ENCODE data around the gene RNF123.
"Not testable (repeated sequence)": the region's sequence is repeated elsewhere in the genome, so short reads cannot be mapped to it uniquely, and the experiment has no call there.

The RNF123 gene

GRCh38 chr3:49748874-49749273 lies 59.5 kb downstream of the RNF123 start:
- not testable (repeated sequence) for H3K9me3 ChIP-seq (replicated peaks; ENCODE audit: low read length); H3K4me3 ChIP-seq (ENCODE audit: low read length); H3K9ac ChIP-seq (ENCODE audit: low read depth, low read length); H3K4me2 ChIP-seq (ENCODE audit: low read length); H3K27me3 ChIP-seq (ENCODE audit: control insufficient read depth, insufficient read depth, low read length)
- Histone ChIP-seq H3K36me3 (ENCODE audit: insufficient read depth, low read length) (peaks cover 12% of the 10 kb centered on the region), H3K4me1 (ENCODE audit: control insufficient read depth, insufficient read depth, low read length) (peaks cover 14% of the 10 kb centered on the region)

DNA sequence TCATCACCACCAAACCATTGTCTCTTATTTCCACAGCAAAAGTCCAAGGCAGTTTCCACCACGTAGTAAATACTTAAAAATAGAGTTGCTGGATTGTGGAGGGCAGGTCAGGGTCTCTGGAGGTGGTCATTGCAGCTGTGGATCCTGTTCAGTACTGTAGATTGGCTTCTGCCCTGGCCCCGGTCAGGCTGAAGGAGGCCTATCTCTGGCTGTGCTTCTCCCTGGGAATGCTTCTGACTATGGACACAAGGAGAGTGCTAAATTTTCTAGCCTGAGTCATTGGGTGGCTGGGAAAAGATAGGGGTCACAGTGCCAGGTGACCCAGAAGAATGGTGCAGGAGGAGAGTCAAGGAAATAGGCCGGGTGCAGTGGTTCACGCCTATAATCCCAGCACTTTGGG lies 60.7 kb downstream of the RNF123 start:
- H3K36me3 ChIP-seq (ENCODE audit: insufficient read depth, low read length): peaks cover 12% of the 10 kb centered on the region
- H3K4me2 ChIP-seq (ENCODE audit: low read length): no peak overlapping the region
- H3K4me1 ChIP-seq (ENCODE audit: control insufficient read depth, insufficient read depth, low read length): peaks cover 14% of the 10 kb centered on the region
- no peak overlapping the region for H3K4me3 ChIP-seq (ENCODE audit: low read length)
- no peaks in the 10 kb centered on the region for H3K9me3 ChIP-seq (replicated peaks; ENCODE audit: low read length)
- H3K9ac ChIP-seq (ENCODE audit: low read depth, low read length): no peak overlapping the region
- no peaks in the 10 kb centered on the region for H3K27me3 ChIP-seq (ENCODE audit: control insufficient read depth, insufficient read depth, low read length)

- Histone ChIP-seq H3K4me2 (ENCODE audit: low read length) (no peak overlapping the region), H3K36me3 (ENCODE audit: insufficient read depth, low read length) (peaks cover 15% of the 10 kb centered on the region), H3K9me3 (replicated peaks; ENCODE audit: low read length) (no peaks in the 10 kb centered on the region)
Measured at GRCh38 chr3:49751501-49751900, 62.1 kb downstream of the RNF123 start.

DNA sequence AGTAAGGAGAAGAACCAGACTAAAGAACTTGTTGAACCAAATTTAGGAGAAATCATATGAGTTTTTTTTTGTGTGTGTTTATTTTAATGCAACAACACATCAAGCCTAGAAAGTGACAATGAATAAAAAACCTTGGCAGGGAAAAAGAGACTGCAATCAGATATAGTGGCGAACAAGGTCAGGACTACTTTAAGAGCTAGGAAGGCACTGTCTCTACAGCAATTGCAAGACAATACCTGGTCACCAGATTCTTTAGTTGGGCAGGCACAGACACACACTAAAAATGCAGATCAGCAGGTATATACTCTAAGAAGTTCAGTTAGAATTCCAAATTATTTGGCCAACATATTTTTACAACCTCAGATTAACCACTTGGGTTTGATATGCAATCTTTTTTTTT lies 65.2 kb downstream of the RNF123 start:
- Histone ChIP-seq H3K9me3 (replicated peaks; ENCODE audit: low read length) (no peaks in the 10 kb centered on the region), H3K4me2 (ENCODE audit: low read length) (no peak overlapping the region), H3K4me3 (ENCODE audit: low read length) (no peak overlapping the region), H3K4me1 (ENCODE audit: control insufficient read depth, insufficient read depth, low read length) (no peaks in the 10 kb centered on the region), H3K36me3 (ENCODE audit: insufficient read depth, low read length) (peaks cover 3% of the 10 kb centered on the region), H3K27me3 (ENCODE audit: control insufficient read depth, insufficient read depth, low read length) (no peaks in the 10 kb centered on the region), H3K9ac (ENCODE audit: low read depth, low read length) (no peak overlapping the region)

More at GRCh38 chr3:49751501-49751900, 62.1 kb downstream of the RNF123 start:
- H3K27me3 ChIP-seq (ENCODE audit: control insufficient read depth, insufficient read depth, low read length): no peaks in the 10 kb centered on the region
- H3K4me3 ChIP-seq (ENCODE audit: low read length): no peak overlapping the region
- H3K4me1 ChIP-seq (ENCODE audit: control insufficient read depth, insufficient read depth, low read length): peaks cover 9% of the 10 kb centered on the region
- H3K9ac ChIP-seq (ENCODE audit: low read depth, low read length): no peak overlapping the region

DNA sequence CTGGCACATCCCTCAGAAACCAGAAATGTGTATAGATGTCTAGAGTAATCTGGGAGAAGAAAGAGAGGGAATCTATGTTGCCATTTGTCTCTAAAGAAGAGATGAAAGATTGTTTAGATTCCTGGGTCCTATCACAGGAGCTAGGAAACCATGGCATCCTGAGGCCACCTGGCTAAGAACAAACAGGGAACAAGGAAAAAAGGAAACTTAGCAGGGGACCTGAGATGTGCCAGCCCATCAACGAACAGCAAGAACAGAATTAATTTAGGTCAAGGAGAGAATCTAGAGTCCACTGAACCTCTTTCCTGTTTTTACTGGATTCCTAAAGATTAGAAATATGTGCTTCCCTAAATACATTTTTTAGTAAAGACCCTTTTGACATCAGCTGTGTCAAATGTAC lies 66.7 kb downstream of the RNF123 start:
- Histone ChIP-seq H3K9ac (ENCODE audit: low read depth, low read length) (no peak overlapping the region), H3K4me1 (ENCODE audit: control insufficient read depth, insufficient read depth, low read length) (no peaks in the 10 kb centered on the region), H3K4me3 (ENCODE audit: low read length) (no peak overlapping the region), H3K9me3 (replicated peaks; ENCODE audit: low read length) (no peaks in the 10 kb centered on the region), H3K4me2 (ENCODE audit: low read length) (no peak overlapping the region), H3K36me3 (ENCODE audit: insufficient read depth, low read length) (peaks cover 3% of the 10 kb centered on the region), H3K27me3 (ENCODE audit: control insufficient read depth, insufficient read depth, low read length) (no peaks in the 10 kb centered on the region)

DNA sequence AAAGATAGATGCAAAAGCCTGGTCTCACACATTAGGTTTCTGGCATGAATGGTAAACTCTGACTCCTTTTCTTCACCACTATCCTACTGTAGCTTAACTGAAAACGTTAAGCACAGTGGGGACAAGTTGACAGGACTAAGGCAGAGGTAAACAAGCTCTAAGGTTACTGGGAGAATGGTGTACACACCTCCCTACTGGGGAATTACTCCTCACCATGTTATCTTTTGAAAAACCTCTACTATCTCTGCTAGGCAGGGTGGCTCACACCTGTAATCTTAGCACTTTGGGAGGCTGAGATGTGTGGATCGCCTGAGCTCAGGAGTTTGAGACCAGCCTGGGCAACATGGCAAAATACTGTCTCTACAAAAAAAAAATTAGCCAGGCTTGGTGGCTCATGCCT lies 67.8 kb downstream of the RNF123 start:
- Histone ChIP-seq H3K4me3 (ENCODE audit: low read length) (no peak overlapping the region), H3K9ac (ENCODE audit: low read depth, low read length) (no peak overlapping the region), H3K9me3 (replicated peaks; ENCODE audit: low read length) (no peaks in the 10 kb centered on the region), H3K4me2 (ENCODE audit: low read length) (no peak overlapping the region), H3K27me3 (ENCODE audit: control insufficient read depth, insufficient read depth, low read length) (no peaks in the 10 kb centered on the region), H3K36me3 (ENCODE audit: insufficient read depth, low read length) (peaks cover 3% of the 10 kb centered on the region), H3K4me1 (ENCODE audit: control insufficient read depth, insufficient read depth, low read length) (no peaks in the 10 kb centered on the region)

DNA sequence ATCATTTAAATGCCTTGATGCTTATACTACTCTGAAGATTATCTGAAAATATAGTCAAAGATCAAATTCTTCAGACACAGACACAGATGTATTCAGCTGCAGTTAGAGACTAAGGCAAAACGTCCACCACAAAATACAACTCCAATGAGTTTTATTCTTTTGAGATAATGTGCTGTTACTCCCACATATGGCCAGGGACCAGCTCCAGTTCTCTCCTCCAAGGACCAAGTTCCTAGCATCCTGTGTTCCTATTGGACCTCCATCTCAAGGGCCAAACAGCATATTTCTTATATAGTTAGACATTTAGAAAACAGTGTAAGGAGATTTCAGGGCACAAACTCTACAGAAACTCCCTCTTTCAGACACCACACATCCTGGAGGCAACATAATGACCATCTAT lies 69.9 kb downstream of the RNF123 start:
- Histone ChIP-seq H3K4me3 (ENCODE audit: low read length) (no peak overlapping the region), H3K36me3 (ENCODE audit: insufficient read depth, low read length) (peaks cover 3% of the 10 kb centered on the region), H3K4me2 (ENCODE audit: low read length) (no peak overlapping the region), H3K9ac (ENCODE audit: low read depth, low read length) (no peak overlapping the region), H3K4me1 (ENCODE audit: control insufficient read depth, insufficient read depth, low read length) (no peaks in the 10 kb centered on the region), H3K27me3 (ENCODE audit: control insufficient read depth, insufficient read depth, low read length) (no peaks in the 10 kb centered on the region), H3K9me3 (replicated peaks; ENCODE audit: low read length) (no peaks in the 10 kb centered on the region)

DNA sequence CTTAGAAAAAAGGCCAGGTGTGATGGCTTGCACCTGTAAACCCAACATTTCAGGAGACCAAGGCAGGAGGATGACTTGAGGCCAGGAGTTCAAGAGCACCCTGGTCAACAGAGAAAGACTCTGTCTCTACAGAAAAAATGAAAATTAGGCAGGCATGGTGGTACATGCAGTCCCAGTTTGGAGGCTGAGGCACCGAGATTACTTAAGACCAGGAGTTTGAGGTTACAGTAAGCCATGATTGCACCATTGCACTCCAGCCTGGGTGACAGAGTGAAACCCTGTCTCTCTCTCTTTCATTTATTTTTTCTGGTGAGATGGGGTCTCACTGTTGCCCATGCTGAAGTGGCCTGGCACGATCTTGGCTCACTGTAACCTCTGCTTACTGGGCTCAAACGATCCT lies 72.3 kb downstream of the RNF123 start:
- H3K27me3 ChIP-seq (ENCODE audit: control insufficient read depth, insufficient read depth, low read length): no peaks in the 10 kb centered on the region
- H3K4me2 ChIP-seq (ENCODE audit: low read length): no peak overlapping the region
- no peak overlapping the region for H3K9ac ChIP-seq (ENCODE audit: low read depth, low read length)
- H3K36me3 ChIP-seq (ENCODE audit: insufficient read depth, low read length): no peaks in the 10 kb centered on the region
- no peaks in the 10 kb centered on the region for H3K4me1 ChIP-seq (ENCODE audit: control insufficient read depth, insufficient read depth, low read length)
- H3K9me3 ChIP-seq (replicated peaks; ENCODE audit: low read length): no peaks in the 10 kb centered on the region
- H3K4me3 ChIP-seq (ENCODE audit: low read length): no peak overlapping the region

GRCh38 chr3:49763981-49764380 lies 74.6 kb downstream of the RNF123 start:
- no peaks in the 10 kb centered on the region for H3K27me3 ChIP-seq (ENCODE audit: control insufficient read depth, insufficient read depth, low read length)
- H3K9me3 ChIP-seq (replicated peaks; ENCODE audit: low read length): no peaks in the 10 kb centered on the region
- no peak overlapping the region for H3K4me3 ChIP-seq (ENCODE audit: low read length)
- H3K4me2 ChIP-seq (ENCODE audit: low read length): no peak overlapping the region
- no peak overlapping the region for H3K9ac ChIP-seq (ENCODE audit: low read depth, low read length)
- no peaks in the 10 kb centered on the region for H3K4me1 ChIP-seq (ENCODE audit: control insufficient read depth, insufficient read depth, low read length)
- no peaks in the 10 kb centered on the region for H3K36me3 ChIP-seq (ENCODE audit: insufficient read depth, low read length)

- no peak overlapping the region for H3K4me2 ChIP-seq (ENCODE audit: low read length)
- H3K9ac ChIP-seq (ENCODE audit: low read depth, low read length): no peak overlapping the region
- no peaks in the 10 kb centered on the region for H3K27me3 ChIP-seq (ENCODE audit: control insufficient read depth, insufficient read depth, low read length)
- H3K4me1 ChIP-seq (ENCODE audit: control insufficient read depth, insufficient read depth, low read length): peaks cover 9% of the 10 kb centered on the region
- peaks cover 5% of the 10 kb centered on the region for H3K36me3 ChIP-seq (ENCODE audit: insufficient read depth, low read length)
- no peak overlapping the region for H3K4me3 ChIP-seq (ENCODE audit: low read length)
- H3K9me3 ChIP-seq (replicated peaks; ENCODE audit: low read length): no peaks in the 10 kb centered on the region
Measured at GRCh38 chr3:49769286-49769915, 80.0 kb downstream of the RNF123 start.

DNA sequence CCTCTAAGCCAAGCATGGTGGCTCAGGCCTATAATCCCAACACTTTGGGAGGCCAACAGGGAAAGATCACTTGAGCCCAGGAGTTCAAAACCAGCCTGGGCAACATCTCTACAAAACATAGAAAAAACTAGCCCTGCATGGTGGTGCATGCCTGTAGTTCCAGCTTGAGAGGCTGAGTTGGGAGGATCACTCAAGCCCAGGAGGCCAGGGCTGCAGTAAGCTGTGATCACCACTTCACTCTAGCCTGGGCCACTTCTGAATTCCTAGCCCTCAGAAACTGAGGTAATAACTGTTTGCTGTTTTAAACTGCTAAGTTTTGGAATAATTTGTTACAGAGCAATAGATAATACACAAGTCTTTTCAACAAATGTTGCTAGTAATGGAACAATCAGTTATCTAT lies 80.6 kb downstream of the RNF123 start:
- Histone ChIP-seq H3K9me3 (replicated peaks; ENCODE audit: low read length) (no peaks in the 10 kb centered on the region), H3K9ac (ENCODE audit: low read depth, low read length) (no peak overlapping the region), H3K4me1 (ENCODE audit: control insufficient read depth, insufficient read depth, low read length) (peaks cover 14% of the 10 kb centered on the region), H3K27me3 (ENCODE audit: control insufficient read depth, insufficient read depth, low read length) (no peaks in the 10 kb centered on the region), H3K36me3 (ENCODE audit: insufficient read depth, low read length) (peaks cover 5% of the 10 kb centered on the region), H3K4me3 (ENCODE audit: low read length) (no peak overlapping the region), H3K4me2 (ENCODE audit: low read length) (no peak overlapping the region)

All from skeletal muscle satellite cell (primary cell).